ENCODE data around the gene TMEM17.
A peak's percentile ranks its signal among the peaks of the same experiment; 100 is the strongest.

TMEM17 gene

DNA sequence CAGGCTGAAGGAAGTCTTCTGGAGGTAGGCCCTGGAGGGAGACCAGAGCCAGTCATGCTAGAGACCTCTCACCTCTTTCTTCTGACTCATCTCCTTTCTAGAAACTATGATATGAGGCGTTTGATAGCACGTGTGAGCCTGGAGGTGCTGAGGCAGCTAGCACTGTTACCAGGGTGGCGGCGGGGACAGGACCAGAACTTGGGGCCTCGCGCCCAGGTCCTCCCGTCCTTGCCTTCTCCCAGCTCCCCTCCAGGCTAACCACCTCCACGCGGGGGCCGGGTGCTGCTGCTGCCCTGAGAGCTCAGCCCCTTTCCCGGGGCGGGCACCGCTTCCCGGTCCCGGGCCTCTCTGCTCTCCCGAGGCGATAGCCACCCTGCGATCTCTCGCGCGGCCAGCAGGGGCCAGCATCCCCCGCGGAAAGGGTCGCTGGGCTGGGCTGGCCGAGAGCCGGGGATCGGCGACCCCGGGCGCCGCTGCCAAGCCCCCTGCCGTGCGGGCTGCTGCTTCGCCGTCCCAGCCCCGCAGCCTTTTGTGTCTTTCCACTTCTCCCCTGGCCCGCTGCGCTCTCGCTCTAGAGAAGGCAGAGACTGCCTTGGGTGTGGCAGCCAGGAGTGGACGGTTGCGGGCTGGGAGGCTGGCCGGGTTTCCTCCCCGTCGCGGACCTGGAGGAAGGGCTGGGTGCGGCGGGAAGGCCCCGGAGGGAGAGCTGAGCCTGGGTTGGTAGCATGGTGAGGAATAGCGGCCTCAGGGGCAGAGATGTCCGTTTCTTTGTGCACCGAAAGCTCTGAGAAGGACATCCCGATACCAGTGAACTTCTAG is 49.1 kb downstream of the TMEM17 start:
- DNase-seq (ENCODE audit: low read depth in 2 of 2): peak; percentile 24 to 25

GRCh38 chr2:62455957-62456692 is 49.9 kb downstream of the TMEM17 start:
- no peak for DNase-seq (ENCODE audit: low read depth in 2 of 2)

- DNase-seq (ENCODE audit: low read depth in 2 of 2): no peak
Observed at GRCh38 chr2:62453955-62454354, 52.0 kb downstream of the TMEM17 start.

DNA sequence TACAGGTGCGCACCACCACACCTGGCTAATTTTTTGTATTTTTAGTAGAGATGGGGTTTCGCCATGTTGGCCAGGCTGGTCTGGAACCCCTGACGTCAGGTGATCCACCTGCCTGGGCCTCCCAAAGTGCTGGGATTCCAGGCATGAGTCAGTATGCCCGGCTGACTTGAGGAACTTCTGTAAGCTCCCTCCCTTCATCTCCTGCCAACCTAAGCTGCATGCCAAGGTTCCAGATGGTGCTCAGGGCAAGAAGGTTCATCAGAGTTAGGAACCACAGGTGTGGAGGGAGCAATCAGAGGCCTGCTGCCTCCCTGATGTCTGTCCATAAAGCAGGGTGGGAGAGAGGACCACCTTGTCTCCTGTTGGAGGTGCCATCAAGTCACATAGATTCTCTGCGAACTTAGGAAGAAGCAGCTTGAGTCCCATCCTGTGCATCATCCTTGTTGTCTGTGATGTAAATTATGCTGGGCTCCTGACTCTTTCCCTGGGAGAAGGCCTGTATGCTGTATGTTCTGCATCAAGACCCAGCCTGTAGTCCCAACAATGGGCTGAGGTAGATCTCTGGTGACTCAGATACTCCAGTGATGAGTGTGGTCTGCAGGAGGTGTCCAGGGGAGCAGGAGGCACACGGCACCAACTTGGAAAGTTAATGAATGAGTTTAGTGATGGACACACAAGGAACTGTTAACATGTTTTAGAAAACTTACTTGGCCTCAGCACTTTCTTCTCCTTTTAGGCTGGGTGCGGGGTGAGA is 53.1 kb downstream of the TMEM17 start:
- DNase-seq (ENCODE audit: low read depth in 2 of 2): no peak

DNA sequence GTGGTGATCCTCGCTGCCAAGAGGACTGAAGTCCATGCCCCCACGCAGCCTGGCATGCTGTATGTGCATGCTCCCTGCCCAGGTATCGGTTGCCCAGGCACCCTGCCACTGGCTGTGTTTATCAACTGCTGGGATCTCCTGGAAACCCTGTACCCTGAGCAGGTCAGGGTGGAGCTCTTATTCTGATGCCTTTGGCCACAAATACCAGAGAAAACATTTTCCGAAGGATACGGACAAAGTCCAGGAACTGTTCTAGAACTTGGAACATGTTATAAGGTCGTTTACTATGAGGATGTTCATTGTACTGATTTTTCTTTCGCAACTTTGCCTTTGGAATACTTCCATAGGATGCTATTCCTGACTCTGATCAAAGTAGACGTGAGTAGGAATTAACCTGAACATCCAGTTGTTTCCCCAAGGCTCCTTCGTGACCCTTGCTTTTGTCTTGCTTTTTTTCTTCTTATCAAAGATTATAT is 55.2 kb downstream of the TMEM17 start:
- DNase-seq (ENCODE audit: low read depth in 2 of 2): no peak

All from activated CD8-positive, alpha-beta memory T cell treated with anti-CD3 and anti-CD28 coated beads for 4 hours (primary cell).